ENCODE results near the gene CRPPA.

DNA sequence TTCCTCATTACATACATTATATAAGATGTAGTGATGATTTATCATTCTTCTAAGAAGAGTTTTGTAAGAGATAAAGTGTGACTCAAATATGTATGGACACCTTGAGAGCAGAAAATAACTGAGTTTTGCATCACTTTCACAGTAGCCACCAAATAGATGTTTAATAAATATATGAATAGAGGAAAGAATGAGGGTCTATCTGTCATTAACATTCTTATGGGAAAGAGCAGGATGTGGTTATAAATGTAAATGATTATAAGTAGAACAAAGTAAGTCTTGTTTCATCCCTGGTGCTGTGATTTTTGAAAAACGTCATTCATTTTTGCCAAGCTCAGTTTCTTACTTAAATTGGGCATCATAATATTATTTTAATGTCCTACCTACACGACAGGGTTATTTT, 15.0 kb upstream of the CRPPA start:
- no peak for TF ChIP-seq ZNF280B (CRISPR knock-in tag; IDR thresholded peaks at IDR 0.05; ENCODE audit: borderline replicate concordance)
- no peak for TF ChIP-seq SMAD3 (CRISPR knock-in tag; IDR thresholded peaks at IDR 0.05)
- TF ChIP-seq POLR2A (IDR thresholded peaks at IDR 0.05; ENCODE audit: insufficient read depth in 1 of 2, low read depth in 2 of 2, low read length in 2 of 2): no peak
- no peak for TF ChIP-seq ATF1 (CRISPR knock-in tag; IDR thresholded peaks at IDR 0.05)
- TF ChIP-seq RFX5 (IDR thresholded peaks at IDR 0.05; ENCODE audit: low read depth, low read length): no peak
- no peak for TF ChIP-seq MAZ (IDR thresholded peaks at IDR 0.05; ENCODE audit: borderline replicate concordance, low read depth, low read length)
- TF ChIP-seq MAZ (CRISPR knock-in tag; IDR thresholded peaks at IDR 0.05; ENCODE audit: low read depth): no peak
- no peak for TF ChIP-seq TAF1 (CRISPR knock-in tag; IDR thresholded peaks at IDR 0.05)
- TF ChIP-seq WIZ (CRISPR knock-in tag; IDR thresholded peaks at IDR 0.05): no peak
- TF ChIP-seq NONO (IDR thresholded peaks at IDR 0.05): no peak
- TF ChIP-seq NONO (CRISPR knock-in tag; conservative IDR thresholded peaks at IDR 0.05): no peak
- no peak for TF ChIP-seq POLR2AphosphoS5 (IDR thresholded peaks at IDR 0.05; ENCODE audit: low read depth, low read length)
- no peak for TF ChIP-seq ESRRA (CRISPR knock-in tag; IDR thresholded peaks at IDR 0.05; ENCODE audit: low read depth)
- no peak for TF ChIP-seq NR2F6 (IDR thresholded peaks at IDR 0.05)
- TF ChIP-seq NR2F6 (CRISPR knock-in tag; IDR thresholded peaks at IDR 0.05): no peak
- TF ChIP-seq, protein P1, sequence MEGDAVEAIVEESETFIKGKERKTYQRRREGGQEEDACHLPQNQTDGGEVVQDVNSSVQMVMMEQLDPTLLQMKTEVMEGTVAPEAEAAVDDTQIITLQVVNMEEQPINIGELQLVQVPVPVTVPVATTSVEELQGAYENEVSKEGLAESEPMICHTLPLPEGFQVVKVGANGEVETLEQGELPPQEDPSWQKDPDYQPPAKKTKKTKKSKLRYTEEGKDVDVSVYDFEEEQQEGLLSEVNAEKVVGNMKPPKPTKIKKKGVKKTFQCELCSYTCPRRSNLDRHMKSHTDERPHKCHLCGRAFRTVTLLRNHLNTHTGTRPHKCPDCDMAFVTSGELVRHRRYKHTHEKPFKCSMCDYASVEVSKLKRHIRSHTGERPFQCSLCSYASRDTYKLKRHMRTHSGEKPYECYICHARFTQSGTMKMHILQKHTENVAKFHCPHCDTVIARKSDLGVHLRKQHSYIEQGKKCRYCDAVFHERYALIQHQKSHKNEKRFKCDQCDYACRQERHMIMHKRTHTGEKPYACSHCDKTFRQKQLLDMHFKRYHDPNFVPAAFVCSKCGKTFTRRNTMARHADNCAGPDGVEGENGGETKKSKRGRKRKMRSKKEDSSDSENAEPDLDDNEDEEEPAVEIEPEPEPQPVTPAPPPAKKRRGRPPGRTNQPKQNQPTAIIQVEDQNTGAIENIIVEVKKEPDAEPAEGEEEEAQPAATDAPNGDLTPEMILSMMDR (CRISPR knock-in tag; IDR thresholded peaks at IDR 0.05): no peak
